Neural cell (in vitro differentiated cells): ENCODE measurements around the gene ZNF563.

ENCODE experiments used
- CTCF ChIP-seq: fragments of 450-650 bp; IDR thresholded peaks from 2 replicates; pipeline ENCODE4 v1.5.1; 2014; ENCODE audit warnings: antibody characterized with exemption, mild to moderate bottlenecking, moderate library complexity; ENCODE audit not compliant: poor library complexity, severe bottlenecking
- EP300 ChIP-seq: fragments of 450-650 bp; conservative IDR thresholded peaks from 2 replicates; pipeline ENCODE4 v1.6.1; 2014; ENCODE audit warnings: antibody characterized with exemption, mild to moderate bottlenecking, moderate library complexity; ENCODE audit not compliant: poor library complexity, severe bottlenecking
- EZH2 ChIP-seq: fragments of 200-600, 300-800 bp; shearing (Covaris generic), sonication (generic); IDR thresholded peaks from 2 replicates; pipeline ENCODE4 v1.6.1; 2014; ENCODE audit warnings: antibody characterized with exemption, low read length, borderline replicate concordance, mild to moderate bottlenecking; ENCODE audit not compliant: insufficient read depth, poor library complexity, severe bottlenecking
- MXI1 ChIP-seq: fragments of 450-650 bp; conservative IDR thresholded peaks from 2 replicates; pipeline ENCODE4 v1.6.1; 2014; ENCODE audit warnings: antibody characterized with exemption, mild to moderate bottlenecking; ENCODE audit not compliant: poor library complexity, severe bottlenecking
- POLR2AphosphoS5 ChIP-seq: IDR thresholded peaks from 2 replicates; pipeline ENCODE4 v1.6.1; 2012
- RAD21 ChIP-seq: fragments of 450-650 bp; conservative IDR thresholded peaks from 2 replicates; pipeline ENCODE4 v1.6.1; 2014; ENCODE audit warnings: antibody characterized with exemption, mild to moderate bottlenecking, moderate library complexity
- REST ChIP-seq: IDR thresholded peaks from 2 replicates; pipeline ENCODE4 v1.6.1; 2012; ENCODE audit warnings: borderline replicate concordance
- SMC3 ChIP-seq: fragments of 450-650 bp; conservative IDR thresholded peaks from 2 replicates; pipeline ENCODE4 v1.6.1; 2014; ENCODE audit warnings: antibody characterized with exemption, mild to moderate bottlenecking, moderate library complexity; ENCODE audit not compliant: poor library complexity
- TAF1 ChIP-seq: IDR thresholded peaks from 2 replicates; pipeline ENCODE4 v1.6.1; 2012; ENCODE audit warnings: low read depth

- TF ChIP-seq EP300 (peak; percentile 55), EZH2 (no peak), TAF1 (peak; percentile 92), CTCF (peak; percentile 73), POLR2AphosphoS5 (peak; percentile 94), RAD21 (peak; percentile 59), SMC3 (peak; percentile 71), REST (peak; percentile 71), MXI1 (peak; percentile 81)
Observed at GRCh38 chr19:12365236-12366162, 32.1 kb upstream of the ZNF563 start, which contains the start of gene ZNF442.
